Lower lobe of right lung (tissue), 2 donors: ENCODE data around the gene EIPR1. TPM values are rescaled to one million over a fixed set of nuclear protein-coding genes. Genes with fewer than 3 reads are reported as not detected.

ENCODE experiments used
- ATAC-seq, 2 donors: fragments of 200-7000 bp; cut with Tn5 transposase; one replicate each; pipeline ENCODE4 v1.9.1; 2020 to 2022; ENCODE audit warnings: mild to moderate bottlenecking in 2 of 2, moderate library complexity in 2 of 2
- DNase-seq: peaks from one replicate; pipeline ENCODE4 v3.0.0-alpha.2; 2020
- H3K27ac ChIP-seq: fragments of 200-600 bp; one replicate; pipeline ENCODE4 v1.8.0; 2022
- H3K27me3 ChIP-seq: fragments of 200-600 bp; one replicate; pipeline ENCODE4 v1.8.0; 2022; ENCODE audit warnings: low read depth
- H3K36me3 ChIP-seq: fragments of 200-600 bp; one replicate; pipeline ENCODE4 v1.8.0; 2022; ENCODE audit warnings: mild to moderate bottlenecking
- H3K4me1 ChIP-seq: fragments of 200-600 bp; one replicate; pipeline ENCODE4 v1.8.0; 2022
- H3K4me3 ChIP-seq: fragments of 200-600 bp; one replicate; pipeline ENCODE4 v1.8.0; 2022; ENCODE audit warnings: mild to moderate bottlenecking
- H3K9me3 ChIP-seq: fragments of 200-600 bp; one replicate; pipeline ENCODE4 v1.8.0; 2022
- CTCF ChIP-seq: fragments of 200-600 bp; IDR thresholded peaks from one replicate; pipeline ENCODE4 v1.8.0; 2022; ENCODE audit warnings: antibody characterized with exemption, mild to moderate bottlenecking
- intact Hi-C: fragments of 100-400 bp; cut with DNase I; formaldehyde crosslinking; loops from one replicate; pipeline ENCODE4 v1.11.0; 2022
- total RNA-seq: library from RNA; stranded (reverse); fragmentation: NEBNext Ultra II Directional; extraction: Animal tissue kit (Norgen Biotek cat#: 25700); gene quantifications from one replicate; pipeline ENCODE4 v1.2.1, GENCODE V29; 2021
- donor health status: DM: no; HTN: yes; CAD: no; lungs with severe emphysema.

Gene EIPR1
- total RNA-seq, 1 donor from 2014 or later = 14.9 TPM

GRCh38 chr2:3188405-3188946 lies 189.1 kb downstream of the EIPR1 start:
- Histone ChIP-seq H3K4me3 (no peak overlapping the region), H3K27ac (no peak overlapping the region), H3K36me3 (peaks cover 33% of the 10 kb centered on the region), H3K27me3 (no peaks in the 10 kb centered on the region), H3K4me1 (peaks cover 4% of the 10 kb centered on the region), H3K9me3 (no peaks in the 10 kb centered on the region)
- DNase-seq (peak; percentile 24), ATAC-seq (peak; percentile 11 to 15)
- no peak for TF ChIP-seq CTCF
- intact Hi-C loops = no loop called here

- no peaks in the 10 kb centered on the region for H3K4me1 ChIP-seq
- H3K36me3 ChIP-seq = peaks cover 23% of the 10 kb centered on the region
- DNase-seq = peak; percentile 12
- ATAC-seq = no peak
- H3K9me3 ChIP-seq = no peaks in the 10 kb centered on the region
- no peak for TF ChIP-seq CTCF
- no peak overlapping the region for H3K4me3 ChIP-seq
- H3K27me3 ChIP-seq = no peaks in the 10 kb centered on the region
- intact Hi-C loops = no loop called here
- no peak overlapping the region for H3K27ac ChIP-seq
Measured at GRCh38 chr2:3187467-3187866, 190.2 kb downstream of the EIPR1 start.

- H3K36me3 ChIP-seq = peaks cover 16% of the 10 kb centered on the region
- ATAC-seq = no peak
- TF ChIP-seq CTCF = no peak
- peak; percentile 27 for DNase-seq
- no peaks in the 10 kb centered on the region for H3K27me3 ChIP-seq
- H3K27ac ChIP-seq = no peak overlapping the region
- no peaks in the 10 kb centered on the region for H3K4me1 ChIP-seq
- H3K9me3 ChIP-seq = no peaks in the 10 kb centered on the region
- intact Hi-C loops = no loop called here
- no peak overlapping the region for H3K4me3 ChIP-seq
Measured at GRCh38 chr2:3186766-3187165, 190.9 kb downstream of the EIPR1 start.

- peak; percentile 27 for DNase-seq
- intact Hi-C loops = no loop called here
- no peaks in the 10 kb centered on the region for H3K4me1 ChIP-seq
- H3K9me3 ChIP-seq = no peaks in the 10 kb centered on the region
- H3K27me3 ChIP-seq = no peaks in the 10 kb centered on the region
- H3K4me3 ChIP-seq = no peak overlapping the region
- TF ChIP-seq CTCF = no peak
- ATAC-seq = no peak
- peaks cover 16% of the 10 kb centered on the region for H3K36me3 ChIP-seq
- H3K27ac ChIP-seq = no peak overlapping the region
Measured at GRCh38 chr2:3185910-3186309, 191.7 kb downstream of the EIPR1 start.

GRCh38 chr2:3185256-3185655 lies 192.4 kb downstream of the EIPR1 start:
- DNase-seq (peak; percentile 18), ATAC-seq (no peak)
- Histone ChIP-seq H3K36me3 (peaks cover 16% of the 10 kb centered on the region), H3K27ac (no peak overlapping the region), H3K4me1 (no peaks in the 10 kb centered on the region), H3K27me3 (no peaks in the 10 kb centered on the region), H3K9me3 (no peaks in the 10 kb centered on the region), H3K4me3 (no peak overlapping the region)
- no peak for TF ChIP-seq CTCF
- intact Hi-C loops = no loop called here

- no peak for ATAC-seq
- intact Hi-C loops = no loop called here
- no peaks in the 10 kb centered on the region for H3K9me3 ChIP-seq
- H3K36me3 ChIP-seq = peaks cover 11% of the 10 kb centered on the region
- H3K27me3 ChIP-seq = no peaks in the 10 kb centered on the region
- no peak overlapping the region for H3K4me3 ChIP-seq
- no peaks in the 10 kb centered on the region for H3K4me1 ChIP-seq
- peak; percentile 33 for DNase-seq
- no peak overlapping the region for H3K27ac ChIP-seq
- TF ChIP-seq CTCF = no peak
Measured at GRCh38 chr2:3184167-3184566, 193.5 kb downstream of the EIPR1 start.
